ENCODE data around the gene INHBC. TPM values are rescaled to one million over a fixed set of nuclear protein-coding genes. Genes with fewer than 3 reads are reported as not detected.

Gene INHBC
- total and polyA plus RNA-seq, 10 donors, result 0.19 TPM; not detected in 9

DNA sequence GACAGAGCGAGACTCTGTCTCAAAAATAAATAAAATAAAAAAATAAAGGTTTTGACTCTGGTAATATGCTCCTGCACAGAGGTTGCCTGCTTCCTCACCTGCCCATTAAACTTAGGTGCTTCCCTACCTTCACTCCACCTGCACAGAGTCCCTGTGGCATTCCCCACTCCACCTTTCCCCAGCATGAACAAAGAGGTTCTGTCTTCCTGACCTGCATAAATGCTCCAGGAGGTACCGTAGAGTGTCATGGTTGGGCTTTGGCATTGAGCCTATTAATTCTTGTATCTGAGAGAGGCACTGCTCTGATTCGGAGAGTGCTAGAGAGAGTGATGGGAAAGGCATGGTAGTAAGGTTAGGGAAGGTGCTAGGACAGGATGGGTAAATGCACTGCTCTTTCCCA is 38.8 kb downstream of the INHBC start:
- 83 to 91% (median 83%) methylated on average over 3 of the region's 3 CpGs for WGBS, 5 donors
- H3K4me1 ChIP-seq, result peaks cover 16 to 98% (median 64%) of the 10 kb centered on the region in 6 donors
- no peaks in the 10 kb centered on the region for H3K9me3 ChIP-seq
- TF ChIP-seq POLR2A (IDR thresholded peaks at IDR 0.05), result no peak
- no peak for TF ChIP-seq CTCF (IDR thresholded peaks at IDR 0.05 in 8 of 11, conservative IDR thresholded peaks at IDR 0.05 in 3 of 11)
- no peak for TF ChIP-seq POLR2AphosphoS5 (IDR thresholded peaks at IDR 0.05)
- no peak for DNase-seq
- intact Hi-C loops (cut with DNase I; ENCODE audit: low total_unique reads), result no loop called here
- H3K4me3 ChIP-seq, result no peak overlapping the region
- no peak overlapping the region for H3K27ac ChIP-seq
- H3K36me3 ChIP-seq, result peaks cover 0 to 79% (median 65%) of the 10 kb centered on the region in 6 donors
- peaks cover 0 to 18% (median 0%) of the 10 kb centered on the region in 7 donors for H3K27me3 ChIP-seq (replicated peaks in 1 of 7)

- peak; percentile 25 for DNase-seq
- Histone ChIP-seq H3K9me3 (no peaks in the 10 kb centered on the region), H3K4me1 (peaks cover 19 to 100% (median 69%) of the 10 kb centered on the region in 6 donors), H3K27me3 (replicated peaks in 1 of 7) (peaks cover 0 to 18% (median 0%) of the 10 kb centered on the region in 7 donors), H3K27ac (peak overlapping the region in 1 of 8 donors; percentile 95), H3K4me3 (no peak overlapping the region), H3K36me3 (peaks cover 0 to 74% (median 62%) of the 10 kb centered on the region in 6 donors)
- intact Hi-C loops (cut with DNase I; ENCODE audit: low total_unique reads), result no loop called here
- TF ChIP-seq CTCF (IDR thresholded peaks at IDR 0.05 in 8 of 11, conservative IDR thresholded peaks at IDR 0.05 in 3 of 11), result no peak
- TF ChIP-seq POLR2A (IDR thresholded peaks at IDR 0.05), result no peak
- TF ChIP-seq POLR2AphosphoS5 (IDR thresholded peaks at IDR 0.05), result no peak
- 92 to 96% (median 94%) methylated on average over 5 of the region's 5 CpGs for WGBS, 5 donors
These were observed 39.3 kb downstream of the INHBC start for GRCh38 chr12:57473886-57474285.

GRCh38 chr12:57474430-57474829 is 39.8 kb downstream of the INHBC start:
- Histone ChIP-seq H3K36me3 (peaks cover 0 to 69% (median 56%) of the 10 kb centered on the region in 6 donors), H3K9me3 (no peaks in the 10 kb centered on the region), H3K4me3 (peak overlapping the region in 1 of 8 donors; percentile 89), H3K27me3 (replicated peaks in 1 of 7) (peaks cover 0 to 18% (median 0%) of the 10 kb centered on the region in 7 donors), H3K4me1 (peaks cover 22 to 100% (median 74%) of the 10 kb centered on the region in 6 donors), H3K27ac (peak overlapping the region in 3 of 8 donors; percentile 93 to 96 (median 95))
- TF ChIP-seq CTCF (IDR thresholded peaks at IDR 0.05 in 8 of 11, conservative IDR thresholded peaks at IDR 0.05 in 3 of 11), result no peak
- TF ChIP-seq POLR2A (IDR thresholded peaks at IDR 0.05), result no peak
- TF ChIP-seq POLR2AphosphoS5 (IDR thresholded peaks at IDR 0.05), result peak in 1 of 3 donors; percentile 29
- intact Hi-C loops (cut with DNase I; ENCODE audit: low total_unique reads), result no loop called here
- whole genome bisulfite sequencing, 5 donors, result 78 to 88% (median 87%) methylated on average over 8 of the region's 8 CpGs
- DNase-seq, result peak; percentile 62

GRCh38 chr12:57474862-57475261 is 40.3 kb downstream of the INHBC start:
- H3K27me3 ChIP-seq (replicated peaks in 1 of 7), result peaks cover 0 to 18% (median 0%) of the 10 kb centered on the region in 7 donors
- TF ChIP-seq CTCF (IDR thresholded peaks at IDR 0.05 in 8 of 11, conservative IDR thresholded peaks at IDR 0.05 in 3 of 11), result no peak
- TF ChIP-seq POLR2A (IDR thresholded peaks at IDR 0.05), result no peak
- TF ChIP-seq POLR2AphosphoS5 (IDR thresholded peaks at IDR 0.05), result no peak
- H3K4me1 ChIP-seq, result peaks cover 22 to 100% (median 78%) of the 10 kb centered on the region in 6 donors
- intact Hi-C loops (cut with DNase I; ENCODE audit: low total_unique reads), result no loop called here
- no peaks in the 10 kb centered on the region for H3K9me3 ChIP-seq
- WGBS, 5 donors, result 86 to 94% (median 90%) methylated on average over 7 of the region's 7 CpGs
- peaks cover 0 to 64% (median 52%) of the 10 kb centered on the region in 6 donors for H3K36me3 ChIP-seq
- peak; percentile 69 for DNase-seq
- H3K27ac ChIP-seq, result peak overlapping the region in 3 of 8 donors; percentile 93 to 96 (median 95)
- peak overlapping the region in 6 of 8 donors; percentile 59 to 89 (median 65) for H3K4me3 ChIP-seq

Data from spleen (tissue), 11 donors.